Measurements from ENCODE around the gene GRM7.

GRM7 gene

GRCh38 chr3:7423995-7424394 is 563.1 kb downstream of the GRM7 start:
- no peak for TF ChIP-seq CTCF (conservative IDR thresholded peaks at IDR 0.05; ENCODE audit: low read depth, low read length)
- no peak overlapping the region for H3K4me3 ChIP-seq (ENCODE audit: low read length)
- DNase-seq (ENCODE audit: low read depth) = no peak

- DNase-seq (ENCODE audit: low read depth) = no peak
- TF ChIP-seq CTCF (conservative IDR thresholded peaks at IDR 0.05; ENCODE audit: low read depth, low read length) = no peak
- H3K4me3 ChIP-seq (ENCODE audit: low read length) = no peak overlapping the region
Measured at GRCh38 chr3:7428206-7428718, 567.3 kb downstream of the GRM7 start.

- TF ChIP-seq CTCF (conservative IDR thresholded peaks at IDR 0.05; ENCODE audit: low read depth, low read length) = no peak
- no peak overlapping the region for H3K4me3 ChIP-seq (ENCODE audit: low read length)
- no peak for DNase-seq (ENCODE audit: low read depth)
Measured at GRCh38 chr3:7432610-7433009, 571.7 kb downstream of the GRM7 start.

GRCh38 chr3:7433073-7433472 is 572.2 kb downstream of the GRM7 start:
- no peak for TF ChIP-seq CTCF (conservative IDR thresholded peaks at IDR 0.05; ENCODE audit: low read depth, low read length)
- DNase-seq (ENCODE audit: low read depth) = no peak
- H3K4me3 ChIP-seq (ENCODE audit: low read length) = no peak overlapping the region

- no peak overlapping the region for H3K4me3 ChIP-seq (ENCODE audit: low read length)
- no peak for TF ChIP-seq CTCF (conservative IDR thresholded peaks at IDR 0.05; ENCODE audit: low read depth, low read length)
- no peak for DNase-seq (ENCODE audit: low read depth)
Measured at GRCh38 chr3:7436542-7436941, 575.6 kb downstream of the GRM7 start.

- H3K4me3 ChIP-seq (ENCODE audit: low read length) = no peak overlapping the region
- no peak for DNase-seq (ENCODE audit: low read depth)
- TF ChIP-seq CTCF (conservative IDR thresholded peaks at IDR 0.05; ENCODE audit: low read depth, low read length) = no peak
Measured at GRCh38 chr3:7437231-7437630, 576.3 kb downstream of the GRM7 start.

GRCh38 chr3:7439101-7439680 is 578.3 kb downstream of the GRM7 start:
- no peak for TF ChIP-seq CTCF (conservative IDR thresholded peaks at IDR 0.05; ENCODE audit: low read depth, low read length)
- no peak for DNase-seq (ENCODE audit: low read depth)
- H3K4me3 ChIP-seq (ENCODE audit: low read length) = no peak overlapping the region
